IPS DF 6.9 (cell line): ENCODE measurements around the gene CLPX.
"Not testable (repeated sequence)": the region's sequence is repeated elsewhere in the genome, so short reads cannot be mapped to it uniquely, and the experiment has no call there.

Experiments
- DNase-seq: peaks from one replicate; pipeline ENCODE4 v3.0.0-alpha.2; 2013; ENCODE audit warnings: low read depth, low spot score
- H3K27ac ChIP-seq: one replicate; pipeline ENCODE4 v1.5.1; 2013; ENCODE audit warnings: low read length, control low read depth
- H3K27me3 ChIP-seq: 2 replicates; pipeline ENCODE4 v1.6.1; 2013; ENCODE audit warnings: mild to moderate bottlenecking, low read length; ENCODE audit not compliant: control insufficient read depth, insufficient read depth
- H3K36me3 ChIP-seq: 2 replicates; pipeline ENCODE4 v1.6.1; 2013; ENCODE audit warnings: low read length; ENCODE audit not compliant: control insufficient read depth, insufficient read depth
- H3K4me1 ChIP-seq: 2 replicates; pipeline ENCODE4 v1.6.1; 2013; ENCODE audit warnings: low read length; ENCODE audit not compliant: control insufficient read depth, insufficient read depth
- H3K4me3 ChIP-seq: 2 replicates; pipeline ENCODE4 v1.5.1; 2013; ENCODE audit warnings: mild to moderate bottlenecking, low read length
- H3K9me3 ChIP-seq: 2 replicates; pipeline ENCODE4 v1.6.1; 2013; ENCODE audit warnings: low read length, inconsistent platforms; ENCODE audit not compliant: control insufficient read depth, insufficient read depth
- WGBS: extraction: QIAGEN DNeasy Blood & Tissue Kit; methylation state at CpG from one replicate; pipeline ENCODE4 v1.1.7; 2013; ENCODE audit warnings: mixed read lengths, missing lambda C conversion rate; ENCODE audit not compliant: insufficient read length, insufficient coverage; 5-methylcytosine and 5-hydroxymethylcytosine counted together

Gene CLPX

DNA sequence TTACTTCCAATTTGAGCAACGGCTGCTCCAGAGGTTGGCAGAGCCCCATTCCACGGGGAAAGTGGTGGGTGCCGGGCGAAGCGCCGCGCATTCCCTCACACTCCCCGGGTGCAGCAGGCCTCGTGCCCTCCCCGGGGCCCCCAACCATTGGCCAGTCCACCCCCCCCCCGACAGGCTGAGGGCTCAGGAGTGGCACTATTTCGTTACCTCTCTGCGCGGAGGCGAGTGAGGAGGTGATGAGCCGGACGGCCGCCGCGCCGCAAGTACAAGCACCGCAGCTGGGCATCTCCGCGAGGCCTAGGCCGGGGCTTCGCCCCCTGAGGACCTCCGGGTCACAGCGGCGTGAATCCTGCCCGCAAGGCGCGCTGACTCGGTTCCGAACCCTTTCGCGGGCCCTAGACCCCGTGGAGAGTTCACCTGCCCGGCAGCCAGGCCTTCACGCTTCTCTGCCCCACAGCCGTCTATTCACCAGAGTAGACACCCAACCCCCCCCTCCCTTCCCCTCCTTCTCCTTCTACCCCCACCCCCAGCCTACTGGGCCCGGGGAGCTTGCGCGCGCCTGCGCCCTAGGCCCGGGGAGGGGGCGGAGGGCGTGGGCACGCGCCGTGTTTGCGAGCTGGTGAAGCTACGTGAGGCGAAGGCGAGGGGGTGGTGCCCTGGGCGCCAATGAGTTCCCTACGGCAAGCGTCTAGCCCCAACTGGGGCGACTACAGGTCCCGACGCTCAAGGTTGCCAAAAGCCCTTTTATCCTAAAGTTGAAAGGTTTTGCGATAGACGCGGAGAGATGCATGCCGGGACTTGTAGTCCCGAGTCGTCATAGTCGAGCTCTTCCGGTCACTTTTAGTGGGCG is at the start of gene CLPX:
CLPX (minus strand) TSS at position 475 of the 850 bp plus-strand sequence; CDS start at position 286, 189 bp downstream.
- H3K36me3 ChIP-seq, result no peaks in the 10 kb centered on the region
- peak; percentile 77 for DNase-seq
- WGBS, result no CpG with 5 or more reads among the region's 70 CpGs

DNA sequence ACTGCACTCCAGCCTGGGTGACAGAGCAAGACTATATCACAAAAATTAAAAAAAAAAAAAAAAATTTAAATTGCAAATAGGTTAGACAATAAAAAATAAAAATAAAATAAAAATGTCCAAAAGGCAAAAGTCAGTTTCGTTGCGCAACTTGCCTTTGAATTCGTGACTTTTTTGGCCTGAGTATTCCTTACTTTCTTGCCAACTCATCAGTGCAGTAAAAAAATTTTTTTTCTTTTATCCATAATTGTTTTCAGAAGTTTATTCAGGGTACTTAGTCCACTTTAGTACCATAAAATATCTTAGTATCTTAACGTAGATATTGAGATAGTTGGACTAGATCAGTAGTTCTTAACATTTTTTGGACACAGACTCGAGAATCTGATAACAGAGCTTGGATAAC is 48.6 kb upstream of the CLPX start:
- no peak overlapping the region for H3K4me3 ChIP-seq
- no peak overlapping the region for H3K27ac ChIP-seq
- no peaks in the 10 kb centered on the region for H3K4me1 ChIP-seq
- no peaks in the 10 kb centered on the region for H3K36me3 ChIP-seq
- no peak for DNase-seq
- no CpG with 5 or more reads among the region's 5 CpGs for WGBS
- no peaks in the 10 kb centered on the region for H3K27me3 ChIP-seq
- H3K9me3 ChIP-seq, result no peaks in the 10 kb centered on the region

More for the DNA sequence above, at the start of gene CLPX:
- H3K4me3 ChIP-seq, result peak within 1 kb of the TSS; percentile 68
- H3K27me3 ChIP-seq, result no peaks in the 10 kb centered on the region
- H3K27ac ChIP-seq, result no peak within 1 kb of the TSS
- H3K9me3 ChIP-seq, result no peaks in the 10 kb centered on the region
- no peaks in the 10 kb centered on the region for H3K4me1 ChIP-seq

DNA sequence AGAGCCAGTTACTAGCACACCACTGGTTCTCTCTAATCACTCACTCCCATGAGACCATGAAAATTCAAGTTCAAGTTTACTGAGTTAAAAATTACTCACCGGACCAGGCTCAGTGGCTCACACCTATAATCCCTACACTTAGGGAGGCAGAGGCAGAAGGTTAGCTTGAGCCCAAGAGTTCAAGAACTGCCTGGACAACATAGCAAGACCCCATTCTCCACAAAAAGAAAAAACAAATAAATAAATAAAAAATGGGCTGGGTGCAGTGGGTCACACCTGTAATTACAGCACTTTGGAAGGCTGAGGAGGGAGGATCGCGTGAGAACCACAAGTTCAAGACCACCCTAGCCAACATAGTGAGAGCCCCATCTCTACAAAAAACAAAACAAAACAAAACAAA is 47.4 kb upstream of the CLPX start:
- no CpG with 5 or more reads among the region's 3 CpGs for WGBS
- H3K4me1 ChIP-seq, result no peaks in the 10 kb centered on the region
- H3K27ac ChIP-seq, result no peak overlapping the region
- H3K4me3 ChIP-seq, result no peak overlapping the region
- H3K36me3 ChIP-seq, result no peaks in the 10 kb centered on the region
- no peak for DNase-seq
- no peaks in the 10 kb centered on the region for H3K27me3 ChIP-seq
- no peaks in the 10 kb centered on the region for H3K9me3 ChIP-seq

DNA sequence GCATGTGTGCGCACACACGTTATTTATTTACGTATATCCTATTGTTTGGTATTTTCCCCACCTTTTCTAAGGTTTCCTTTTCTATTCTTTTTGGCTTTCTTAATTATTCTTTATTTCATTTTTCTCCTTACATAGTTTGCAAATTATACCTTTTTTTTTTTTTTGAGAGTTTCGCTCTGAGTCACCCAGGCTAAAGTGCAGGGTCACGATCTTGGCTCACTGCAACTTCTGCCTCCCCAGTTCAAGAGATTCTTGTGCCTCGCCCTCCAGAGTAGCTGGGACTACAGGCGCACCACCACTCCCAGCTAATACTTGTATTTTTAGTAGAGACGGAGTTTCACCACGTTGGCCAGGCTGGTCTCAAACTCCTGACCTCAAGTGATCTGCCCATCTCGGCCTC is 46.2 kb upstream of the CLPX start:
- DNase-seq, result no peak
- no CpG with 5 or more reads among the region's 10 CpGs for WGBS
- no peaks in the 10 kb centered on the region for H3K9me3 ChIP-seq
- no peak overlapping the region for H3K4me3 ChIP-seq
- no peaks in the 10 kb centered on the region for H3K36me3 ChIP-seq
- H3K27ac ChIP-seq, result no peak overlapping the region
- H3K27me3 ChIP-seq, result no peaks in the 10 kb centered on the region
- H3K4me1 ChIP-seq, result peaks cover under 1% of the 10 kb centered on the region; the same call in 1 of the 2 replicates

DNA sequence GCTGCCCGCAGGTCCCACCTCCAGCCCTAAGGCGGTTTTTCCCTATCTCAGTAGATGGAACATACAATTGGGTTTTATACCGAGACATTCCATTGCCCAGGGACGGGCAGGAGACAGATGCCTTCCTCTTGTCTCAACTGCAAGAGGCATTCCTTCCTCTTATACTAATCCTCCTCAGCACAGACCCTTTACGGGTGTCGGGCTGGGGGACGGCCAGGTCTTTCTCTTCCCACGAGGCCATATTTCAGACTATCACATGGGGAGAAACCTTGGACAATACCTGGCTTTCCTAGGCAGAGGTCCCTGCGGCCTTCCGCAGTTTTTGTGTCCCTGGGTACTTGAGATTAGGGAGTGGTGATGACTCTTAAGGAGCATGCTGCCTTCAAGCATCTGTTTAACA is 41.8 kb upstream of the CLPX start:
- no CpG with 5 or more reads among the region's 10 CpGs for WGBS
- H3K36me3 ChIP-seq, H3K27ac ChIP-seq, H3K27me3 ChIP-seq, H3K4me3 ChIP-seq, DNase-seq, H3K4me1 ChIP-seq, H3K9me3 ChIP-seq: not testable (repeated sequence)

DNA sequence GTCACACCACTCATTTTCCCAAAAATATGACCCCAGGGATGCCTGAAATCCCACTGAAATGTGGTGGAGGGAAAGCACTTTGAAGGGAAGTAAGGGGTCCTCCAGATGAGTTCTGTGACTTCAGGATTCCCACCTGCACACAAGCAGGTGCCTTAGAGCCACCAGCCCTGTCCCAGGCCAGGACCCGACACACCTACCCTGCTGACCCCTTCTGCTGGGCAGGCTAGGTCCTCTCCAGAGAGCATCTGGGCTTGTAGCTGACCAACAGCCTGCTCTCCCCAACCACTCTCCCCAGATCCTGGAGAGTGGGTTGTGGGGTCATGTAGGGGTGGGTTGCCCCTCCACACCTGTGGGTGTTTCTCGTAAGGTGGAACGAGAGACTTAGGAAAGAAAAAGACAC is 41.1 kb upstream of the CLPX start:
- no peak for DNase-seq
- H3K27ac ChIP-seq, result no peak overlapping the region
- no CpG with 5 or more reads among the region's 3 CpGs for WGBS

DNA sequence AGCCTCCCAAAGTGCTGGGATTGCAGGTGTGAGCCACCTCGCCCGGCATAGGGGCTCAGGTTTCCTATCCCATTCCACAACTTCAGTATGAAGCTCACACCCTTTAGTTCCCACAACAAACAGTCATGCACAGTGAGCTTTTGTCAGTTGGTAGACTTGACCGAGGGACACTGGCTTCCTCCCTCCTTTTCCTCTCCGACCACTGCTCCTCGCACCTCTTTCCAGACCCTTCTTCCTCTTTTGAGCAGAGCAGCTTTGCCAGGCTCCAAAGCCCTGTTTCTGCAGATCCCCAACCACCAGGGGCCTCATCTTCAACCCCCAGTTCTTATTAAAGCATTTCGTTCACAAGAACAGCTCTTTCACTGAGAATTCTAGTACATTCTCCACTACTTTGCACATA is 38.9 kb upstream of the CLPX start:
- Histone ChIP-seq H3K4me1 (peaks cover 4% of the 10 kb centered on the region; the same call in 1 of the 2 replicates), H3K9me3 (no peaks in the 10 kb centered on the region), H3K27me3 (no peaks in the 10 kb centered on the region), H3K27ac (no peak overlapping the region), H3K36me3 (no peaks in the 10 kb centered on the region), H3K4me3 (no peak overlapping the region)
- DNase-seq, result no peak
- WGBS, result no CpG with 5 or more reads among the region's 6 CpGs

More for the DNA sequence above, 41.1 kb upstream of the CLPX start:
- no peaks in the 10 kb centered on the region for H3K36me3 ChIP-seq
- H3K4me3 ChIP-seq, result no peak overlapping the region
- H3K27me3 ChIP-seq, result no peaks in the 10 kb centered on the region
- H3K9me3 ChIP-seq, result no peaks in the 10 kb centered on the region
- peaks cover 4% of the 10 kb centered on the region; the same call in 1 of the 2 replicates for H3K4me1 ChIP-seq

DNA sequence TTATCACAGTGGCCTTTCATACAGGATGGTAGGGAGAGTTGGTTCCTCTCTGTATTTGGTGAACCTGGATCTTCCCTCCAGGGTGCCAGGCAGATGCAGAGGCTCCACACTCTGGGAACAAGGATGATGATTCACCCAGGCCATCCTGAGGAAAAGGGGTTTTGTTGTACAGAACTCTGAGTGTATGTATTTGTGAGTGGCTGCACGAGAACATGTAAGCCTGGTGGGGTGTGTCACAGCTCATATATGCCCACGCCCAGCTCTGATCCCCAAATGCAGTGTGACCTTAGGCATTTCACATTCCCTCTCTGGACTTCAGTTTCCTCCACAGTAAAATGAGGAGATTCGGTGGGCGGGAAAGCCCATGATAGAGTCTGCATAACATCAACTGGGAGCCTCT is 37.7 kb upstream of the CLPX start:
- no CpG with 5 or more reads among the region's 4 CpGs for whole genome bisulfite sequencing
- Histone ChIP-seq H3K36me3 (no peaks in the 10 kb centered on the region), H3K27ac (no peak overlapping the region), H3K27me3 (no peaks in the 10 kb centered on the region), H3K9me3 (no peaks in the 10 kb centered on the region), H3K4me3 (no peak overlapping the region), H3K4me1 (peaks cover 4% of the 10 kb centered on the region; the same call in 1 of the 2 replicates)
- DNase-seq, result no peak

DNA sequence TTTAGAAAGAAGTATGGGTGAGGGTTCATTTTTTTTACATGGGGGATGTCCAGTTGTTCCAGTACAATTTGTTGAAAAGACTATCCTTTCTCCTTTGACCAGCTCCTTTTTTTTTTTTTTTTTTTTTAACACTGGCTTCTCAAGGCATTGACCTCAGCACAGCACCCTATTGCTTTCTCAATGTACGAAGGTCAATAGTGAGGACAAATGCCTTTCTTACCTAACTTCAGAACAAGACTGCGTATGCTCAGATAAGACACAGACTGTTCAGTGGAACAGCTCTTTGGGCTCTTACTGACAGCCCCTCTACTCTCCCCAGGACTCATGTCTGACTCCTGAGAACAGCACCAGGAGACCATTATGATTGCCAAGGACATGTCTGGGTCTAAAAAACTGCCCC is 36.6 kb upstream of the CLPX start:
- H3K9me3 ChIP-seq, result no peaks in the 10 kb centered on the region
- DNase-seq, result no peak
- no peaks in the 10 kb centered on the region for H3K27me3 ChIP-seq
- H3K4me3 ChIP-seq, result no peak overlapping the region
- H3K4me1 ChIP-seq, result peaks cover 4% of the 10 kb centered on the region; the same call in 1 of the 2 replicates
- no CpG with 5 or more reads among the region's 2 CpGs for WGBS
- H3K27ac ChIP-seq, result no peak overlapping the region
- H3K36me3 ChIP-seq, result no peaks in the 10 kb centered on the region

DNA sequence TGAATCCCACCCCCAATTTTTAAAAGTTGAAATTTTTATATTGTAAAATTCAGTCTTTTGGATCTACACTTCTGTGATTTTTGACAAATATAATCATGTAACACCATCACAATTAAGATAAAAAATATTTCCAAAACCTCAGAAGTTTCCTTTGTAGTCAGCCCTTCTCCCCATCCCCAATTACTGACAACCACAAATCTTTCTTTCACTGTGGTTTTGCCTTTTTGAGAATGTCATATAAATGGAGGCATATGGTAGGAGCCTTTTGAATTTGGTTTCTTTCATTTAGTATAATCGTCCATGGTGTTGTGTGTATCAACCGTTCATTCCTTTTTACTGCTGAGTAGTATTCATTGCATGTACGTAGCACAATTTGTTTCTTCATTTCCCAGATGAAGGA is 34.0 kb upstream of the CLPX start:
- no CpG with 5 or more reads among the region's 3 CpGs for WGBS
- no peaks in the 10 kb centered on the region for H3K27me3 ChIP-seq
- no peak overlapping the region for H3K4me3 ChIP-seq
- no peaks in the 10 kb centered on the region for H3K36me3 ChIP-seq
- H3K27ac ChIP-seq, result no peak overlapping the region
- no peaks in the 10 kb centered on the region for H3K9me3 ChIP-seq
- no peak for DNase-seq
- no peaks in the 10 kb centered on the region for H3K4me1 ChIP-seq
